GM21619 (cell line): Measurements from ENCODE around the gene SORCS1.

Experiments
- ATAC-seq: cut with Tn5 transposase; IDR thresholded peaks from one replicate; pipeline ENCODE4 v1.9.1; 2021; ENCODE audit not compliant: unreplicated experiment

The SORCS1 gene

DNA sequence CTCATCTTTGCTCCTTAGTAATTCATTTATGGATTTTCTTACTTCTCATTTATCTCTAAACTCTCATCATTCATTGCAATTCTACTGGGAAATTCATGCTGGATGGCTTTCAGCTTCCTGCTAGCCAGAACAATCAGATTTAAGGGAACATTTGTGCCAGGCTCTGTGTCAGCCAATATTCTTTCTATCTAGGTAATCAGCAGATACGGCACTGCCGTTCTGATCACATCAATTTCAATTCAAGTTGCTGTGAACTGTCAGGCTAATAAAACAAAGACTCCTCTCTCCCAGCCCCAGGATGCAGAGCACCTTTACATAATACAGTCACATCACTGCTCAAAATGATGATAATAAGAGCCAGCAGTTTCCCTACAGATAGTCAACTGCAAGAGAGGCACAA, 468.3 kb downstream of the SORCS1 start:
- ATAC-seq: no peak

DNA sequence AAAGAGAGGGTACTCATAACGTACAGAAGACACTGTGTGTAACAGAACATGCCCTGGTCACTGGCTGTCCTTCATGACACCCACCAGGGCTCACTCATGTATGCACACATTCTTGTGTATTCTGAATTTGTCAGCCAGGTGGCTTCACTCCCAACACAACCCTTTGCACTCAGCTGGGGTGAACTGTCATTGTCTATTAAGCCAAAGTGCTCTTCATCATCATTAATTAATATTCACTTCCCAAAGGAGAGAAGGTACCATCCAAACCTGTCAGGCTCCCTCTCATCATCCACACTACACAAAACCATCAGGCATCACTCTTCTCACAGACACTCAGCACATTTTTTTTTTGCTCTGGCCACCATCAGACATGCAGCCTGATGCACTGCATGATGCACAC, 469.8 kb downstream of the SORCS1 start:
- ATAC-seq: no peak

DNA sequence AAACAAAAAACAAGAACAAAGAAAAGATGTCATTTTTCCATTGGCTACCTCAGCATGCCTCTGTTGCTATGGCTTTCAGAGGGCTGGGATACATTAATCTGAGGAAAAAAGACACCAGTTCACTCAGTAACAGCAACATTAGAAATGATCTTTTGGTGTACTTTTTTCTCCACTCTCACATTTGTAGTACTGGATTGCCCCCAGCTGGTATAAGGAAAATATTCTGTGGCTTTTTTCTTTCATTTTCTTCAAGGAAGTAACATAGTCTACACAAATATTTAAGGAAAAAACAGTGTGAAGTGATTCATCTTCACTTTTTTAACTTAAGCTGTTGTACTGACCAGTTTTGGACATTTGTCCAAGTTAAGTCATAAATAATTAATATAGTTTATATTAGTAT, 482.3 kb downstream of the SORCS1 start:
- no peak for ATAC-seq

DNA sequence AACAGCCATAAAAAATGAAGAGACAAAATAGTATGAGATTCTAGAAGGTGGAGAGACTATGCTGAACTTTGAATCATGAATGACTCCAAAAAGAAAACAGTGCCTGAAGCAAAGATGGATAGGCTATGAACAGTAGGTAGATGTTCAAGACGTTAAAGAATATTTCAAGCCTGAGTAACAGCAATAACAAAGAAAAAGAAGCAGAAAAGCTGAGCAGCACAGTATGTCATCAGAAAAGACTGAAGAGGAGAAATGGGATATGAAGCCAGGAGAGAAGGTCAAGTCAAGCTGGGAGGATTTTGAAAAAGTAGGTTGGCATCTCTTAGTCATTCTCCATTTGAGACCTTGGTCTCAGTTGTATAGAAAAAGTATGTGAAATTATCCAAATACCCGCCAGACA, 484.4 kb downstream of the SORCS1 start:
- no peak for ATAC-seq

DNA sequence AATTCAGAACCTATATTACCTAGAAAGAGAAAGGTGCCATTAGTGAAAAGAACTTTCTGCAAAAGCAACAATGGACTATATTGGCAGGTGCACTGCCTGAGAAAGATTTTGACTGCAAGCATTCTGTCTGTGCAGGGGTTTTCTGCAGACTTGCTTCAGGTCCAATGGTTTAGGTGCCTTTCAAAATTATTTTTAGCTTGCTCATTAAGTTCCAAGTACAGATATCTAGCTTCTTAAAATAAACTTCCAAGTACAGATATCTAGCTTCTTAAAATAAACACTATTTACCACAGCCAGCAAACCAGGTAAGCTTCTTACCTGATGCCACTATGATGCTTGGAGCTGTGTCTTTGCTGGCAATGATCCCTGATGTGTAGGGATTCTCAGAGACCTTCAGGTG, 485.2 kb downstream of the SORCS1 start:
- no peak for ATAC-seq

DNA sequence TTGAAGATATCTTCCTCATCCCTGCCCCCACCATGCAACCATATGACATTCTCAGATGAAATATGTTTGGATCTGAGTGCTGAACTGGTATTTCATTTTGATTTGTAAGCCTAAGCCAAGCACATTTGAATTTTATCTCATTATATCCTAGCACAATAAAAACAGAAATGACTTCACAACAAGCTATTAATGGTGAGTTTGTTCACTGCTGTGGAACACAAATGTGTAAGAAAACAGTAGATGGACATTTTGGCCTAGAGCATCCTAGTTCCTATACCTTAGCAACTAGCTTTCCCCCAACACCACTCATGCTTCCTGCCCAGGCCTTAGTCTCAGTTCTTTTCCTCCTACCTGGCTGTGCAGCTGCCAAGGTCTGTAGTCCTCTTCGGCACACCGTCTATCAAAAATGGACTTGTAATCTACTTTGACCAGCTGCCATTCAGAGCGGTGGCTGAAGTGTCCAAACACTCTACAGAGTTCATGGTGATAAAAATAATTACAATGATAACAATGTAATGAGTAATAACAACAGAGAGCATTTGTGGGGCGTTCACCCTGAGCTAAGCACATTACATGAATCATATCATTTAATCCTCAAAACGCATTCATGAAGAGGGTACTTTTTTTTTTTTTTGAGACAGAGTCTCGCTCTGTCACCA, 491.9 kb downstream of the SORCS1 start:
- ATAC-seq: no peak

DNA sequence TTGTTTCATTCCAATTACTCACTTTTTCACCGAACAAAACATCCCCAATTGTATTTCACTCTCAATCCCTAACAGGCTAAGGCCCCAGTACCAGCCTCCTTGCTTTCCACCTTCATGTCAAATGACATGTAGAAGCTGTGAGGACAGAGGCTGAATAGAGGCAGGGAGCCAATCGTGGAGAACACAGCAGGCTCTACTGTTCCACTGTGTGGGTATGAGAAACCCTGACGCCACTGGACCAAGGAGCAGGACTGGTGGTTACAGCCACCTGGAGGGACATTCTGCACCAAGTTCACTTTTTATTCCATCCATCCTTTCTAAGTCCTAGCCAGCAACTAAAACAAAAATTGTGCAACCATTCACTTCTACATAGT, 502.8 kb downstream of the SORCS1 start:
- ATAC-seq: no peak

DNA sequence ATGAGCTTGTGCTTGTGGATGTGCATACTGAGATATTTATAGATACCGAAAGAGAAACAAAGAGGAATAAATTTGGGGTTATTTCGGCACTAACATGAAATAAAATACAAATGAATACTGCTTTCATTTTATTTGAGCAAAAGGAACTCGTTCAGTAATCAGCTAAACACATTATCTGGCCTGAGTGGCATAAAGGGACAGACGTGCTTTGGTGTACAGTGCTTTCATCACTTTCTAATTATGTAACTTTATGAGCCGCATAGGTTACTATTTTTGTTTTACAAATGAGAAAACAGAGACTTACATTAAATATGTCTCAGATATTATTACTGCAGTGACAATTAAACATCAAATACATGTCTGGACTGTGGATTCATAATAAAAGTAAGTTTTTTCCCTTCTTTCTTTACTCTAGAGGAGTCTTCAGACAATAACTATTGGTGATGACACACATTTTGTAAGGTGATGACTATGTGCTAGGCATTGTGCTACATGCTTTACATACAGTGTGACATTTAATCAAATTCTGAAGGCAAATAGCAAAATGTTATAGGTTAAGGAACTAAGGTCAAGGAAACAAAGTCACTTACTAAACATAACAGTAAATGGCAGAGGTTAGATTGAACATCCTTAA, 503.3 kb downstream of the SORCS1 start:
- ATAC-seq: no peak

DNA sequence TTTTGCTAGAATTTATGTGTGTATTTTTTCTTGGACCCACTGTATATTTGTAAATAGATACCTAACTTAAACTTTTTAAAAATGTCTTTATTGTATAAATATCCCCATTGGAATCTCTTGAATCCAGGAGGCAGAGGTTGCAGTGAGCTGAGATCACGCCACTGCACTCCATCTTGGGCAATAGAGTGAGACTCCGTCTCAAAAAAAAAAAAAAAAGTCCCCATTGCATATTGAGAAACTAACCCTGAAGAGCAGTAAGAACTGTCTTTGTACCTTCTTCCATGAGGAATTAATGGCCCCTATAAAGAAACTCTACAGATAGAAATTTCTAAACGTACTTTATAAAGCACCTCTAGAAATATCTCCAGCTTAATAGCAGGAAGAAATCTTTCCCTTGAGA, 504.0 kb downstream of the SORCS1 start:
- ATAC-seq: no peak

DNA sequence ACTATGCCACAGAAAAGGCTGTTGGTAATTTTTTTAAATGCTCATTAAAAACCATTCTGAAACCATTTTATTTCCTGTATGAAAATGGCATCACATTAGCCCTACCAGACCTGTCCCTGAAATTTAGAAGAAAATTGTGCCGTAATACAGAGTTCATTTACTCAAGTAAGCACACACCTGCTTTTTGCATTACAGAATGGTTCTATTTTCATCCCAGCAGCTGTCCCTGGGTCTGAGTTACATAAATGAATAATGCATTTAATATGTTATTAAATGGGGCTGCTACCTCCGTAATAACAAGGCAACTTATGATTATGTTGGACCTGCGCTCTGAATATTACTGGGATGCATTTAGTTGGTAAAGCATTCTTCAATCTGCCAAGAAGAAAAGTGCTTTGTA, 508.9 kb downstream of the SORCS1 start:
- ATAC-seq: no peak

DNA sequence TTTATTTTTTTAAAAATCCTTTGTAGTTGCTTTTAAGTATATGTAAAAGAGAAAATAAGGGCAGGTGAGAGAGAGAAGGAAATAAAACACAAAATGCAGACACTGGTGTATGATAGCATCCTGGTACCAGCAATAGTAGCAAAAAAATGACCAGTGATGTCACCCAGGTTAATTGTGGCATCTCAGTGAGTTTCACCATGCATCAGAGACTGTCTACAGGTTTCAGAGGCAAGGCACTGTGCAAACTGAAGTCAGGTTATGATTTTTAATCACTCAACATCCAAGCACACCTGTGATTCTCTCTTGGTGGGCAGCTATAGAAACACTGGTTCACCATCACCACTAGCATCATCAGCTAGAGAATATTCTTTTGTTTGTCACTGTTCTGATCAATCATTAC, 509.3 kb downstream of the SORCS1 start:
- no peak for ATAC-seq

DNA sequence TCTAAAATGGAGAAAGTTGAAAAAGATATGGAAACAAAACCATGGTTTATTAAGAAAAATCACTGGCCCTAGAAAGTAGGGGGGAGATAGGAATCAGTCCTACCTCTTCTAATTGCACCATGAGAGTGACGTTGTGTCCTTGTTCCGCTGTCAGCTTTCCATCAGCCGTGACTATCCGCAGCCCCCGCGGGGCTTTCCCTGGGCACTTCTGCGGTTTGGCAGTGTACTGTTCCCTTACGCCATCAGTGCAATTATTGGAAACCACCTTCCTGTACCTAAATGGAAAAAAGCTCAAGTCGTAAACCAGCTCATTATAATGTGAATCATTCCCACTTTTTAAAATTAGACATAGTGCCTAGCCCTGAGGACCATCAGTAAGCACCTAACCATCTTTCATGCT, 512.2 kb downstream of the SORCS1 start:
- ATAC-seq: no peak

DNA sequence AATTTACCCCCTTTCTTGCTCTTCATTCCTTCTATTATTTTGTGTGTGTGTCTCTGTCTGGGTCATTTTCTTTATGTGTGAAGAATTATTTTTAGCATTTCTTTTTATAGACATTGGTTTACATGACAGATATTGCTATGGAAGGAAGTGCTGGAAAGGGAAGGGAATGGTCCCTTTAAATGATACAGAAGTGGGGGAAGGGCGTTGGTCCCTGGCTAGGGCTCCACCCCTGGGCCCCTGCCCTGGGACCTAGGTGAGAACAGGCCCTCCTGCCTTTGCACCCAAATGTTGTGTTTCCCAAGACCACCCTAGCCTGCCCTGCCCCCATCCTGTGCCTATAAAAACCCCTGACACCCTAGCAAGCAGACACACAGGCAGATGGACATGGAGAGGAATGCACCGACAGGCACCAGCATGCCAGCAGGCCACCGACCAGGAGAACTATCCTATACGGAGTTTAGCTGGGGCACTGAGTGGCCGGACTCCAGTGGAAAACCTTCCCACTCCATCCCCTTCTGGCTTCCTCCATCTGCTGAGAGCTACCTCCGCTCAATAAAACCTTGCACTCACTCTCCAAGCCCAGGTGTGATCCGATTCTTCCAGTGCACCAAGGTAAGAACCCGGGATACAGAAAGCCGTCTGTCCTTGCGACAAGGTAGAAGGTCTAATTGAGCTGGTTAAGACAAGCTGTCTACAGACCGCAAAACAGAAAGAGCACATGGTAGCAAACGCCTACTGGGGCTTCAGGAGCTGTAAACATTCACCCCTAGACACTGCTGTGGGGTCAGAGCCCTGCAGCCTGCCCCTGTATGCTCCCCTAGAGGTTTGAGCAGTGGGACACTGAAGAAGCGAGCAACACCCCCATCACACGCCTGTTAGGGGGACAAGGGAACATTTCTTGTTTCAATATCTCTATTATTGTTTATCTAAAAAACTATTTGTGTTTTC, 515.7 kb downstream of the SORCS1 start:
- ATAC-seq: no peak

DNA sequence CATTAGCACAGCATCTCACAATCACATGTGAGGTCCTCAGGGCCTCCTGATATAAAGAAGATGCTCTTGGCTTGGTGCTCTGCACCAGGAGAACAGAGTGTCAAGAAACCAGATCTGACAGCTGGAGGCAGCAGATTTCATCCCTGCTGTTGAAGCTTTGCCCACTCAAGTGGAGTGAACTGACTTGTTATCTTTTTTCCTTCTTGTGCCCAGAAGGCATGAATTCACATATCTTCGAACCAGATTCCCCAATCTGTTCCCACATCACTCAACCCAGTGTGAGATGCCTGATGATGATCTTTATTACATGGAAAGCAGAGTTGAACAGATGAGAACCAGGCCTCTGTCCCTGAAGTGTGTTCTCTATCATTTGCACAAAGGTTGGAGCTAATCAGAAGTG, 521.0 kb downstream of the SORCS1 start:
- no peak for ATAC-seq

DNA sequence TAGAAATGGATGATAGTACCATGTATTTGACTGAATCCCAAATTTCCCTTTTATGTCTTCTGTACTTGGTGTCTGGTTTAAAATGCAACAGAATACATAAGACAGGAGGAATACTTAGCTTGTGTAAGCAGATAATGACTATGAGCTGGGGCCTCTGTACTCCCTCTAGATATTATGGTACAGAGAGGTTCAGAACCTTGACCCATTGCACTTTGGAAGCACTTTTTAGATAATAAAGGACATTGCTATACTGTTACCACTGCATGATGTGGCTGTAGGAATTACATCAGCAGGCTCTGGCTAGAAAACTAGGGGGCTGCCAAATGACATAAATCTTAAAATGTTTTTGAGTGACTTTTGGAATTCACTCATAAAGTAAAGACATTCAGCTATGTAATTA, 526.6 kb downstream of the SORCS1 start:
- no peak for ATAC-seq

DNA sequence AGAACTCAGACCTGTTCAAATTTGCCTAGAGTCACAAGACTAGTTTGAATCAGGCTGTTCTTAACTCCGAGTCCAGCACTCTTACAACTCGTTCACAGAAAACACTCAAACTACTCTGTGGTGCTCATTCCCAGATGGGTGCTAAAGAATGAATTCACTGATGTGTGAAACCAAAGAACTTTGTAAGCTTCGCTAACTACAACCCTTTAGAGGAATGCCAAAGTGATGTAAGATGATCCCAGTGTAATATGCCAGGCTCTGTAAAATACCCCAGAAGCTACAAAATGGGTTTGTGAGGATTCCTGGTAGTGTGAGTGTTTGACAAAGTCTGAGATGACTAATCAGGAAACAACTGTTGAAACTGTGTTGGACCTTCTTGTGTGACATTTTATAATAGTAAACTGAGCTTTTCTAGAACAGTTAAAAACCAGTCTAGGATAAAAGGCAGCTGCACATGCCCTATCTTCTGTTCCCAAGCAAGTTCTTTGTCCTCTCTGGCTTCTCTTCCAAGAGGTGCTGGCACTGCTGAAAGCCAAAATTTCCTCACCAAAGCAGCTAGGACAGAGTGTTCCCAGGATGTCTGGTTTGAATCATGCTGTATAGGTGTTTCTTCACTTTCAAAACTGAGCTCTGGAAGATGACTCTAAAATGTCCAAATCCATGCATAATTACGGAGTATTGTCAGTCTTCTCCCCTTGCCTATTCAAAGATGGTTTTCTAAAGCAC, 527.6 kb downstream of the SORCS1 start:
- no peak for ATAC-seq

DNA sequence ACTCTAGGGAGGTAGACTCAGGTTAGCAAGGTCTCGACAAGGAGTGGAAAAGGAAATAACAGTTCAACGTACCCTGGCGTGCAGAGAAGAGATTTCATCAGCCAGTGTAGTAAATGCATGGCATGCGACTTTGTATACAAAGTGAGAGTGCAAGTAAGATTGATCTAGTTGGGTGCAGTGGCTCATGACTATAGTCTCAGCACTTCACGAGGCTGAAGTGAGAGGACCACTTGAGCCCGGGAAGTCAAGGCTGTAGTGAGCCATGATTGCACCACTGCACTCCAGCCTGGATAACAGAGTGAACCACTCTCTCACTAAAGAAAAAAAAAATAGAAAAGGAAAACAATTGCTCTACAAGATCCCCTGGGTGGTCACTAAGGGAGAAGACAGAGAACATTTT, 528.6 kb downstream of the SORCS1 start:
- no peak for ATAC-seq

DNA sequence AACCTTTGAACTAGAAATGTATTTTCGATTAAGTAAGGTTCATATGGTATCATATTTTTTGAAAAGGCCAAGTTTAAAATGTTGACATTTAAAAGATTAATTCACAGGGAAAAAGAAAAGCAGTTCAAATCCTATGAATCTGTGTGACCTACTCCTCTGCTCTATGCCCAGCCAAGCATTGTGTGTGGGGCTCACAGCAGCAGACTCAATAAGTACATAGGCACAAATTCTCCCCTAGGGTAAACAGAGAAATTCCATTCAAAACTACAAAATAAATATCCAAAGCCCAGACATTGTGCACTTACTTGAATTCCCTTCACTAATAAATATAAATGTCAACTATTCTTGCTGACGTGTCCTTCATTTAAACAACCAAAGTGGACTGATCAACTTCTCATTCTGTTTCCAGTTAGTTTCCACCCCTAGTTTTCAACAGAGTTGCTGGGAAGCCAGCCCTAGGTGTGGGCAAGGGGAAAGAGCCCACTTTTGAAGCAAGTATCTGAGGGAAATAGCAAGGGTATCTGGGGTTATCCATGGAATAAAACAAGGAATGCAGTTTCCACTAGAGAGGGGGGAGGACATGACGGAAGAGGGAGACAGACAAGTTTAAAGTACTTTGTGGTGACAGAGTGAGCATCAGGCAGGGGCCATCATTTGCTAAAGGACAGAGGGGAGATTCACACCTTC, 533.3 kb downstream of the SORCS1 start:
- no peak for ATAC-seq

DNA sequence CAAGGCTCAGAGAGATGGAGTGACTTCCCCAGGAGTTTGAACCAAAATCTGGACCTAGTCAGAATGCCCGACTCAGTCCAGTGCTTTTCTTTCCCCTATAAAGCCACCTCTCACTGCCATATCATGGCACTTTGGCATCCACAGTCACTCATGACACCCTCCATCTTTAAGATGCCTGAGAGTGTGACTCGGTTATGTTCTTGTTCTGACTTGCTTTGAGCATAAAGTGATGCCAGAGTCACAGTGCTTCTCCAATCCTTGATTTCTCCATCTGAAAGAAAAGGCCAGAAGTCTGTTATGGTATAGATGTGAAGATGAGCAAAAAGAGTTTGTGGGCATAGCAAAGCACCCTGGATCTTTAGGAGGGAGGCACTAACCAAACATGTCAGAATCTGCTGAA, 538.1 kb downstream of the SORCS1 start:
- ATAC-seq: no peak

DNA sequence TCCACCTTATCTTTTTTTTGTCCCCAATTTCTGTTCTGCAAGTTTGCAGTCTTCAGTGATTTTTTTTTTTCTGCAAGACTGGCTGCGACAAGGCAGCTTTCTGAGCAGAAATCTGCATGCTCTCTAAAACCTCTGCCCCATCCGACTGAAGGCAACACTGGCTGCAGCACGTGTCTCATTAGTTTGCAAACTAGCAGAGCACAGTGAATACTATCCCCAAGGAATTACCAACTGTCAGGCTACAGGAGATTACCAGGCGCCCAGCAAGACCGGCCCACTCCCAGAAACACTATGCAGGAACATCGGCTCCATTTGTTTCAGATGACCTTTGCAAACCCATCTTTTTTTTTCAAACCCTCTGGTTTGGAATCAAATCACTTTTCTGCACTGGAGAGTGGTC, 538.8 kb downstream of the SORCS1 start:
- no peak for ATAC-seq

DNA sequence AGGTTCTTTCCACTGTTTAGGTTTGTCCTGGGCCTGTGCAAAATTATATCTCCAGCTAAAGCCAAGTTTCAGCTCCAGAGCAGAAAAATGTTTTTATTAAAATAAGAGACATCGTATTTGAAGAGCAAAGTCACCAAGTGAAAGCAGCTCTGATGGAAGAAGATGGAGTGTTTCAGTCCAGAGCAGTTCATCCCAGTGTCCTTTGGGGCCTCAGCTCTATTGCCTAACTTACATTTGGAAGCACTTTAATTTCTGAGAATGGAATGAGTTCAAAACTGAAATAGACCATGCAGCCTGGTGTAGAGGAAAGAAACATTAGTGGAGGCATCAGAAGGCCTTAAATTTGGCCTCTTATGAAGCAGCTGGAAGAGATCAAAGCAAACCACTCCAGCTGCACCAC, 545.2 kb downstream of the SORCS1 start:
- ATAC-seq: no peak
